GM21825 (cell line): ENCODE measurements around the gene CACNA1D.

Experiments used
- ATAC-seq: cut with Tn5 transposase; IDR thresholded peaks from one replicate; pipeline ENCODE4 v1.9.1; 2021; ENCODE audit warnings: mild to moderate bottlenecking, moderate library complexity; ENCODE audit not compliant: unreplicated experiment

CACNA1D gene

GRCh38 chr3:53802256-53802880 is 308.0 kb downstream of the CACNA1D start:
- ATAC-seq: no peak

GRCh38 chr3:53803124-53803815 is 308.9 kb downstream of the CACNA1D start:
- ATAC-seq: no peak

- ATAC-seq: no peak
Observed at GRCh38 chr3:53803816-53804695, 309.6 kb downstream of the CACNA1D start.

- no peak for ATAC-seq
Observed at GRCh38 chr3:53804697-53805462, 310.5 kb downstream of the CACNA1D start.

- ATAC-seq: no peak
Observed at GRCh38 chr3:53805463-53806159, 311.2 kb downstream of the CACNA1D start.

GRCh38 chr3:53806182-53807116 is 312.0 kb downstream of the CACNA1D start:
- peak; percentile 47 for ATAC-seq

GRCh38 chr3:53807117-53807810 is 312.9 kb downstream of the CACNA1D start:
- ATAC-seq: no peak

GRCh38 chr3:53808496-53808895 is 314.1 kb downstream of the CACNA1D start:
- ATAC-seq: no peak

GRCh38 chr3:53809267-53809666 is 314.9 kb downstream of the CACNA1D start:
- ATAC-seq: no peak

- ATAC-seq: no peak
Observed at GRCh38 chr3:53809764-53810400, 315.5 kb downstream of the CACNA1D start.

GRCh38 chr3:53811143-53811927 is 316.9 kb downstream of the CACNA1D start:
- ATAC-seq: no peak

GRCh38 chr3:53812434-53812833 is 318.0 kb downstream of the CACNA1D start:
- ATAC-seq: no peak

GRCh38 chr3:53813229-53813628 is 318.8 kb downstream of the CACNA1D start:
- ATAC-seq: no peak

- no peak for ATAC-seq
Observed at GRCh38 chr3:53813876-53814275, 319.5 kb downstream of the CACNA1D start.

- no peak for ATAC-seq
Observed at GRCh38 chr3:53815067-53815466, 320.7 kb downstream of the CACNA1D start.

GRCh38 chr3:53815651-53816050 is 321.2 kb downstream of the CACNA1D start:
- ATAC-seq: no peak

- ATAC-seq: no peak
Observed at GRCh38 chr3:53816425-53816824, 322.0 kb downstream of the CACNA1D start.
